ENCODE measurements around the gene GRAMD2A.

GRAMD2A gene

DNA sequence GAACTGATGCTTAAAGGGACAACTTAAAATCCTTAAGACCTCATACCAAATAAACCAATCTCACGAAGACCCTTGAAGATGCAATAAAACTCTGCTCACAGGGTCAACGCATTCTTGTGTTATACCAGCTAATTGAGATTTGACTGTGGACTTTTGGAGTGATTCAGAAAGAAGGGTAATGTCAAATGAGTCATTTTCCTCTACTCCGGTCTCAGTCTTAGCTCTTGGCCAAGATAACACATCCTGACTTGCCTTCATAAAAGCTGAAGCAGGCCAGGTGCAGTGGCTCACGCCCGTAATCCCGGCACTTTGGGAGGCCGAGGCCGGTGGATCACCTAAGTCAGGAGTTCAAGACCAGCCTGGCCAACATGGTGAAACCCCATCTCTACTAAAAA is 29.6 kb upstream of the GRAMD2A start:
- Histone ChIP-seq H3K36me3 (peaks cover 5% of the 10 kb centered on the region), H3K27me3 (no peaks in the 10 kb centered on the region), H3K4me3 (ENCODE audit: low read depth in 1 of 2, low read length in 1 of 2) (peak overlapping the region; percentile 86 to 96), H3K9me3 (no peaks in the 10 kb centered on the region), H3K27ac (peak overlapping the region; percentile 96), H3K4me1 (ENCODE audit: control insufficient read depth in 1 of 2, insufficient read depth in 1 of 2, low read depth in 1 of 2, low read length in 1 of 2) (peaks cover 73 to 76% of the 10 kb centered on the region in 2 experiments)
- TF ChIP-seq, protein P1, sequence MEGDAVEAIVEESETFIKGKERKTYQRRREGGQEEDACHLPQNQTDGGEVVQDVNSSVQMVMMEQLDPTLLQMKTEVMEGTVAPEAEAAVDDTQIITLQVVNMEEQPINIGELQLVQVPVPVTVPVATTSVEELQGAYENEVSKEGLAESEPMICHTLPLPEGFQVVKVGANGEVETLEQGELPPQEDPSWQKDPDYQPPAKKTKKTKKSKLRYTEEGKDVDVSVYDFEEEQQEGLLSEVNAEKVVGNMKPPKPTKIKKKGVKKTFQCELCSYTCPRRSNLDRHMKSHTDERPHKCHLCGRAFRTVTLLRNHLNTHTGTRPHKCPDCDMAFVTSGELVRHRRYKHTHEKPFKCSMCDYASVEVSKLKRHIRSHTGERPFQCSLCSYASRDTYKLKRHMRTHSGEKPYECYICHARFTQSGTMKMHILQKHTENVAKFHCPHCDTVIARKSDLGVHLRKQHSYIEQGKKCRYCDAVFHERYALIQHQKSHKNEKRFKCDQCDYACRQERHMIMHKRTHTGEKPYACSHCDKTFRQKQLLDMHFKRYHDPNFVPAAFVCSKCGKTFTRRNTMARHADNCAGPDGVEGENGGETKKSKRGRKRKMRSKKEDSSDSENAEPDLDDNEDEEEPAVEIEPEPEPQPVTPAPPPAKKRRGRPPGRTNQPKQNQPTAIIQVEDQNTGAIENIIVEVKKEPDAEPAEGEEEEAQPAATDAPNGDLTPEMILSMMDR (IDR thresholded peaks at IDR 0.05) = no peak

DNA sequence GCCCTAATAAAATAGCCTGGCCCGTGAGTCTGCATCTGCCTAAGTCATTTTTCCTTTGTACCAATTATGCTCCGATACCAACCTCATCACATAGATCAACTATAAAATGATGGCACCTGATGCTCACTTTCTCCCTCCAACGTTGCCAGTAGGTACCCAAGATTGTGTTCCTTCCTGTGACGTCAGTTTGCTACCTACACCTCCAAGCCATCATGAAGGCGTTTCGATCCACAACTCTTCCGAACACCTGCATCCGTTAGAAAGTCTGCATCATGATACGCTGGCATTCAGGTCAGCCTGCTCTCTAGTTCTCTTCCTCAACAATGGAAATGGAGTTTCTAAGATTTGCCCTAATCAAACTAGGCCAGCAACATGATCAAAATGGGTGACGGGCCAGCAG is 25.7 kb upstream of the GRAMD2A start:
- peak overlapping the region; percentile 37 for H3K27ac ChIP-seq
- TF ChIP-seq, protein P1 (IDR thresholded peaks at IDR 0.05) = no peak
- H3K4me1 ChIP-seq (ENCODE audit: control insufficient read depth in 1 of 2, insufficient read depth in 1 of 2, low read depth in 1 of 2, low read length in 1 of 2) = peaks cover 62 to 78% of the 10 kb centered on the region in 2 experiments
- H3K9me3 ChIP-seq = no peaks in the 10 kb centered on the region
- H3K27me3 ChIP-seq = no peaks in the 10 kb centered on the region
- H3K4me3 ChIP-seq (ENCODE audit: low read depth in 1 of 2, low read length in 1 of 2) = no peak overlapping the region
- peaks cover 20% of the 10 kb centered on the region for H3K36me3 ChIP-seq

DNA sequence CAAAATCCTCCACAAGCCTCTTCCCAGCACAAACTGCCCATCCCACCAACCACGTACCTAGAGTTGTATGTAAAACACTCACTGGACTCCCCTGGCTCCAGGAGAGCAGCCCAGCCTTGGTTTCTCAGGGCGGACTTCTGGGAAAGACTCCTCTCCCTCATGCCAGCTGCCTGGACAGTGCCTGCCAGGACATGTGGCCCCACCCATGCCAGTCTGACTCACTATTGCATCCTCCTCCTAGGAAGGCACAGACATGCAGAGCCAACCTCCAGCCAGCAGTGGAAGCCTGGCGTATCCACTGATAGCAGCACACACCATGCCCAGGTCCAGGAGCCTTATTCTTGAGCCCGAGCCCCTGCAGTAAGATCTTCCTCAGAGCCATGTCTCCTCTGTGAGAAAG is 24.8 kb upstream of the GRAMD2A start:
- H3K4me1 ChIP-seq (ENCODE audit: control insufficient read depth in 1 of 2, insufficient read depth in 1 of 2, low read depth in 1 of 2, low read length in 1 of 2) = peaks cover 53 to 69% of the 10 kb centered on the region in 2 experiments
- TF ChIP-seq, protein P1 (IDR thresholded peaks at IDR 0.05) = no peak
- no peaks in the 10 kb centered on the region for H3K9me3 ChIP-seq
- H3K4me3 ChIP-seq (ENCODE audit: low read depth in 1 of 2, low read length in 1 of 2) = no peak overlapping the region
- peak overlapping the region; percentile 50 for H3K27ac ChIP-seq
- H3K36me3 ChIP-seq = peaks cover 29% of the 10 kb centered on the region
- no peaks in the 10 kb centered on the region for H3K27me3 ChIP-seq

DNA sequence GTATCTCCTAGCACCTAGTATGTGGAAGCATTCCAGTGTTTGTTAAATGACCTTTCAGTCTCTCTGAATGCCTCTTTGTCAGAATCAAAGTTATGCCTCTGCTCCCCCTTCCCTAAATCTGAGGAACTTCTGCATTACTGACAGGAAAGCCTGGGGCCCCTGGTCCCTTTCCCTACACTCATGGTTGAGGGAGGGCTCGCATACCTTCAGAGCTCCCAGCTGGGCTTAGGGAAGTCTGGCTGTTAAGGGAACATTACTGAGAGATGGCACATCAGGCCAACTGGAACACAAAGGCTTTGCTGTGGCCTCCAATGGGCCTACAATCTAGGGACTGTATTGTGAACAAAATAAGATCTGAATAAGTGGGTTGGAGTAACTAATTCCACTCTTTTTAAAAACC is 23.1 kb upstream of the GRAMD2A start:
- H3K4me3 ChIP-seq (ENCODE audit: low read depth in 1 of 2, low read length in 1 of 2) = no peak overlapping the region
- no peaks in the 10 kb centered on the region for H3K9me3 ChIP-seq
- H3K27ac ChIP-seq = peak overlapping the region; percentile 84
- peaks cover 36 to 52% of the 10 kb centered on the region in 2 experiments for H3K4me1 ChIP-seq (ENCODE audit: control insufficient read depth in 1 of 2, insufficient read depth in 1 of 2, low read depth in 1 of 2, low read length in 1 of 2)
- peaks cover 46% of the 10 kb centered on the region for H3K36me3 ChIP-seq
- no peaks in the 10 kb centered on the region for H3K27me3 ChIP-seq
- TF ChIP-seq, protein P1 (IDR thresholded peaks at IDR 0.05) = no peak

DNA sequence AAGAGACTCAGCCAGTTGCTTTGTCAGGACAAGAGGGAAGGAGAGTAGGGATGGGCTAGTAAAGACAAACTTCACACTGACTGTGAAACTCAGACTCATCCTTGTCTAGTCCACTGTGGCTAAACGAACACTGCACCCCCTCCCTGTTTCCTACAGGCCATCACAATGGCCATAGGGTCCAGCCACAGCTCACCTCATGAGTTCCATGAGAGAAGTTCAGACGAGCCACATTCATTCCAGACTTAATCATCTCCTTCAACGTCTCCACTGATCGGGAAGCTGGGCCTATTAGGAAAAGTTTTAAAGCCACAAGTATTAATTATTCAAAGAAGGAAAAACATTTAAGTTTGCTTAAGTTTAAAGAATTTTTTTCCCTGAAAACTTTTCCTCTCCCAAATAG is 19.6 kb upstream of the GRAMD2A start:
- Histone ChIP-seq H3K27me3 (no peaks in the 10 kb centered on the region), H3K36me3 (peaks cover 76% of the 10 kb centered on the region), H3K4me3 (ENCODE audit: low read depth in 1 of 2, low read length in 1 of 2) (no peak overlapping the region), H3K4me1 (ENCODE audit: control insufficient read depth in 1 of 2, insufficient read depth in 1 of 2, low read depth in 1 of 2, low read length in 1 of 2) (peaks cover 23 to 25% of the 10 kb centered on the region in 2 experiments), H3K9me3 (no peaks in the 10 kb centered on the region), H3K27ac (peak overlapping the region; percentile 51)
- TF ChIP-seq, protein P1 (IDR thresholded peaks at IDR 0.05) = no peak

DNA sequence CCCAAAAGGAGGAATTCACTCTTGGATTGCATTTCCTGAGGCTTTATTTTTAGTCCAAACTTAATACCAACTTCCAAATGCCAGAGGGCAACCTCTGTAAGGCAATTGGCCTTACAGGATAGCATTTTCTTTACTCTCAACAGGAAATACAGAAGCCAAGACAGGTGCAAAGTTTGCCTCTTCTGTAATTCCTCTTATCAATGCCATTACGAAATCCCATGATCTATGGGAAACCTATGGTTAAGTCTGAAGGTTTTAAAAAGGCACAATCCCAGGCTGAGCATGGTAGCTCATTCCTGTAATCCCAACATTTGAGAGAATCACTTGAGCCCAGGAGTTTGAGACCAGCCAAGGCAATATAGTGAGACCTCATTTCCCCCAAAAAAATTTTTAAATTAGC is 18.5 kb upstream of the GRAMD2A start:
- H3K27me3 ChIP-seq = no peaks in the 10 kb centered on the region
- peaks cover 13 to 14% of the 10 kb centered on the region in 2 experiments for H3K4me1 ChIP-seq (ENCODE audit: control insufficient read depth in 1 of 2, insufficient read depth in 1 of 2, low read depth in 1 of 2, low read length in 1 of 2)
- TF ChIP-seq, protein P1 (IDR thresholded peaks at IDR 0.05) = no peak
- peaks cover 87% of the 10 kb centered on the region for H3K36me3 ChIP-seq
- H3K9me3 ChIP-seq = no peaks in the 10 kb centered on the region
- no peak overlapping the region for H3K4me3 ChIP-seq (ENCODE audit: low read depth in 1 of 2, low read length in 1 of 2)
- H3K27ac ChIP-seq = peak overlapping the region; percentile 51

All from neutrophil (primary cell).